HepG2 (cell line): ENCODE data around the gene ANG. TPM values are rescaled to one million over a fixed set of nuclear protein-coding genes. Genes with fewer than 3 reads are reported as not detected.

ENCODE experiments used
- ADNP ChIP-seq: sonication (generic); formaldehyde crosslinking; IDR thresholded peaks from 2 replicates; pipeline ENCODE4 v1.4.0; 2020; ENCODE audit warnings: missing genetic modification reagents
- GATA4 ChIP-seq: sonication (generic); IDR thresholded peaks from 2 replicates; pipeline ENCODE4 v1.6.1; 2016; ENCODE audit warnings: antibody characterized with exemption, low read depth, borderline replicate concordance
- KDM6A ChIP-seq: IDR thresholded peaks from 2 replicates; pipeline ENCODE4 v1.6.1; 2016; ENCODE audit warnings: low read depth
- KMT2B ChIP-seq: IDR thresholded peaks from 2 replicates; pipeline ENCODE4 v1.6.1; 2016; ENCODE audit warnings: missing genetic modification reagents, missing compliant biosample characterization
- MBNL3 ChIP-seq: fragments of 250-450 bp; sonication (Bioruptor Pico); conservative IDR thresholded peaks from 2 replicates; pipeline ENCODE4 v1.8.0; 2022; ENCODE audit warnings: mild to moderate bottlenecking, inconsistent platforms
- MEIS2 ChIP-seq: sonication (generic); formaldehyde crosslinking; IDR thresholded peaks from 2 replicates; pipeline ENCODE4 v1.9.0; 2021; ENCODE audit warnings: mild to moderate bottlenecking, missing genetic modification reagents
- MXD4 ChIP-seq: IDR thresholded peaks from 2 replicates; pipeline ENCODE4 v1.6.1; 2016; ENCODE audit warnings: mild to moderate bottlenecking, missing biosample characterization, missing genetic modification reagents
- MXI1 ChIP-seq: IDR thresholded peaks from 3 replicates; pipeline ENCODE4 v1.6.1; 2012; ENCODE audit warnings: low read depth, low read length, inconsistent platforms, borderline replicate concordance
- RFX5 ChIP-seq: IDR thresholded peaks from 2 replicates; pipeline ENCODE4 v1.6.1; 2011; ENCODE audit warnings: low read depth, low read length, improper control_type of control experiment
- SIN3A ChIP-seq: IDR thresholded peaks from 2 replicates; pipeline ENCODE4 v1.6.1; 2011; ENCODE audit warnings: low read depth, mild to moderate bottlenecking, control low read depth, low read length, borderline replicate concordance
- SIN3B ChIP-seq: fragments of 150-350 bp; IDR thresholded peaks from 2 replicates; pipeline ENCODE4 v1.6.1; 2014; ENCODE audit warnings: low read length
- SMYD3 ChIP-seq: sonication (generic); formaldehyde crosslinking; IDR thresholded peaks from 2 replicates; pipeline ENCODE4 v1.8.1; 2023; ENCODE audit warnings: mild to moderate bottlenecking, missing genetic modification reagents
- SNAI1 ChIP-seq: sonication (generic); formaldehyde crosslinking; IDR thresholded peaks from 2 replicates; pipeline ENCODE4 v1.5.0; 2020; ENCODE audit warnings: mild to moderate bottlenecking, missing genetic modification reagents, borderline replicate concordance
- SRSF1 ChIP-seq: fragments of 200-400 bp; formaldehyde crosslinking; optimal IDR thresholded peaks from 2 replicates; pipeline ENCODE3; 2017; ENCODE audit warnings: mild to moderate bottlenecking, low read depth, low read length, moderate library complexity
- TCF12 ChIP-seq, 2 experiments: fragments of 450-650 bp in 1 of 2; sonication (generic) in 1 of 2; formaldehyde crosslinking in 1 of 2; IDR thresholded peaks; 2 replicates each; pipeline versions ENCODE4 v1.6.1 to v1.8.0; 2017 to 2022; ENCODE audit warnings: antibody characterized with exemption in 1 of 2, mild to moderate bottlenecking in 1 of 2, missing genetic modification reagents in 1 of 2, moderate library complexity in 1 of 2
- ZC3H13 ChIP-seq: sonication (generic); formaldehyde crosslinking; IDR thresholded peaks from 2 replicates; pipeline ENCODE4 v1.8.1; 2023; ENCODE audit warnings: mild to moderate bottlenecking, missing genetic modification reagents, moderate library complexity
- ZFYVE20 ChIP-seq: sonication (generic); formaldehyde crosslinking; IDR thresholded peaks from 2 replicates; pipeline ENCODE4 v1.8.0; 2023; ENCODE audit warnings: low read depth, mild to moderate bottlenecking, moderate library complexity, missing genetic modification reagents, borderline replicate concordance
- ZNF101 ChIP-seq: sonication (generic); formaldehyde crosslinking; IDR thresholded peaks from 2 replicates; pipeline ENCODE4 v1.4.0; 2020; ENCODE audit warnings: mild to moderate bottlenecking, low read depth, missing genetic modification reagents, borderline replicate concordance
- ZNF34 ChIP-seq: sonication (generic); formaldehyde crosslinking; IDR thresholded peaks from 2 replicates; pipeline ENCODE4 v1.4.0; 2020; ENCODE audit warnings: mild to moderate bottlenecking, missing genetic modification reagents, borderline replicate concordance
- ZSCAN25 ChIP-seq: sonication (generic); formaldehyde crosslinking; IDR thresholded peaks from 2 replicates; pipeline ENCODE4 v1.8.0; 2022; ENCODE audit warnings: mild to moderate bottlenecking, missing genetic modification reagents
- polyA plus RNA-seq, 8 experiments: library from polyadenylated mRNA; depleted of rRNA in 3 of 8; stranded (reverse) in 7 of 8; unstranded in 1 of 8; fragments of >200 nt; fragmentation: Illumina TruSeq in 4 of 8; extraction: Trizol in 4 of 8; gene quantifications; 2 replicates each; pipeline versions ENCODE4 v1.2.1 to v1.2.3, GENCODE V29; 2011 to 2016; ENCODE audit warnings: low read depth in 4 of 8, missing spikeins in 1 of 8, mixed read lengths in 1 of 8; ENCODE audit not compliant: insufficient read depth in 1 of 8
- total RNA-seq, 5 experiments: library from RNA; depleted of rRNA; stranded (reverse); fragments of >200 nt; fragmentation: Illumina TruSeq; extraction: Trizol; gene quantifications; 2 replicates each; pipeline ENCODE4 v1.2.3, GENCODE V29; 2016; ENCODE audit warnings: low read depth in 1 of 5
- TF ChIP-seq, protein P1 (sequence below): sonication (generic); formaldehyde crosslinking; IDR thresholded peaks from 2 replicates; pipeline ENCODE4 v1.4.0; 2020; ENCODE audit warnings: missing genetic modification reagents, borderline replicate concordance
- TF ChIP-seq, protein P2 (sequence below): sonication (generic); formaldehyde crosslinking; IDR thresholded peaks from 2 replicates; pipeline ENCODE4 v1.4.0; 2020; ENCODE audit warnings: missing genetic modification reagents, mild to moderate bottlenecking, borderline replicate concordance
- TF ChIP-seq, protein P3 (sequence below): IDR thresholded peaks from 2 replicates; pipeline ENCODE4 v1.6.1; 2016; ENCODE audit warnings: control low read depth

Gene ANG
- total and polyA plus RNA-seq, 2 of the 13 experiments (the other 11 are each of a cell fraction or from before 2014, with no cell fraction given), result 83.6 to 401 TPM

DNA sequence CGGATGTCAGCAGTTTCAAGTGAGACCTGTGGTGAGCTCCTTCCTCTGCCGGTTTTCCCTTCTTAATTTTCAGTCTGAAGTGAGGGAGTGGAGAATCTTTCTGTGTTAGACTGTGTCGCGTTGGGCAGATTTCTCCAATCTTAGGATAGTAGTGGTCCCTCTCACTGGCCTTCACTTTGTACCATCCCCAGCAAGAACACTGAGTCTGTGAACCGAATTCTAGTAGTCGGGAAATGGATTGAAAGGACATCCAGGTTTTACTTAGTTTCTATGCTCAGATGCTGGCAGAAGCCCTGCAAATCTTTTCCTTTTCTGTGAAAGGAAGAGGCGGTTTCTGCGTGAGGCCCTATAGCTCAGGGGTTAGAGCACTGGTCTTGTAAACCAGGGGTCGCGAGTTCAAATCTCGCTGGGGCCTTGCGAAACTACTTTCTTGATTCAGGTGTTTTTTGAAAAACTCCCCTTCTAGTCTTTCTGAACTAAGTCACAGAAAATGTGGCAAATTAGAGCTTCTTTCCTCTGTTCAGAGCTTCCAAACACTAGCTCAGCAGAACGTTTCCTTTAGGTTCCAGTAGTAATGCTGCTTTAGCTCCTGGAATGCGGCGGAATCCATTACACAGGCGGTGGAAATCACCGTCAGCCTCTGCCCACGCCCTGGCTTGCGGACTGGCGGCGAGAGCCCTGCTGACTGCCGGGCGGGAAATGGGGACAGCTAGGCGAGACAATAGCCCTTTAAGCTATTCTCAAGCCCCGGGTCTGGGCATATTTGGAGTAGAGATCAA, 7.0 kb upstream of the ANG start (continued):
- TF ChIP-seq, protein P1, sequence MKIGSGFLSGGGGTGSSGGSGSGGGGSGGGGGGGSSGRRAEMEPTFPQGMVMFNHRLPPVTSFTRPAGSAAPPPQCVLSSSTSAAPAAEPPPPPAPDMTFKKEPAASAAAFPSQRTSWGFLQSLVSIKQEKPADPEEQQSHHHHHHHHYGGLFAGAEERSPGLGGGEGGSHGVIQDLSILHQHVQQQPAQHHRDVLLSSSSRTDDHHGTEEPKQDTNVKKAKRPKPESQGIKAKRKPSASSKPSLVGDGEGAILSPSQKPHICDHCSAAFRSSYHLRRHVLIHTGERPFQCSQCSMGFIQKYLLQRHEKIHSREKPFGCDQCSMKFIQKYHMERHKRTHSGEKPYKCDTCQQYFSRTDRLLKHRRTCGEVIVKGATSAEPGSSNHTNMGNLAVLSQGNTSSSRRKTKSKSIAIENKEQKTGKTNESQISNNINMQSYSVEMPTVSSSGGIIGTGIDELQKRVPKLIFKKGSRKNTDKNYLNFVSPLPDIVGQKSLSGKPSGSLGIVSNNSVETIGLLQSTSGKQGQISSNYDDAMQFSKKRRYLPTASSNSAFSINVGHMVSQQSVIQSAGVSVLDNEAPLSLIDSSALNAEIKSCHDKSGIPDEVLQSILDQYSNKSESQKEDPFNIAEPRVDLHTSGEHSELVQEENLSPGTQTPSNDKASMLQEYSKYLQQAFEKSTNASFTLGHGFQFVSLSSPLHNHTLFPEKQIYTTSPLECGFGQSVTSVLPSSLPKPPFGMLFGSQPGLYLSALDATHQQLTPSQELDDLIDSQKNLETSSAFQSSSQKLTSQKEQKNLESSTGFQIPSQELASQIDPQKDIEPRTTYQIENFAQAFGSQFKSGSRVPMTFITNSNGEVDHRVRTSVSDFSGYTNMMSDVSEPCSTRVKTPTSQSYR (CRISPR knock-in tag), result no peak
- TF ChIP-seq GATA4 (0 out of 2 replicates have a peak, but pooled peaks have one; percentile 18), SNAI1 (CRISPR knock-in tag) (no peak), SRSF1 (peak; percentile 6), ZNF101 (CRISPR knock-in tag) (0 out of 2 replicates have a peak, but pooled peaks have one; percentile 1), ADNP (CRISPR knock-in tag) (peak; percentile 92), KMT2B (CRISPR knock-in tag) (no peak), MEIS2 (CRISPR knock-in tag) (no peak; the same call in 1 of the 2 replicates), MBNL3 (no peak), TCF12 (IDR thresholded peaks at IDR 0.05) (no peak), TCF12 (CRISPR knock-in tag; IDR thresholded peaks at IDR 0.05) (no peak), RFX5 (peak; percentile 72; the same call in 1 of the 2 replicates), SIN3B (0 out of 2 replicates have a peak, but pooled peaks have one; percentile 26), MXD4 (CRISPR knock-in tag) (peak; percentile 22; the same call in 1 of the 2 replicates), MXI1 (no peak; the same call in 2 of the 3 replicates), ZNF34 (CRISPR knock-in tag) (peak; percentile 76; the same call in 1 of the 2 replicates), ZSCAN25 (CRISPR knock-in tag) (no peak), SMYD3 (CRISPR knock-in tag) (peak; percentile 1; the same call in 1 of the 2 replicates), ZFYVE20 (CRISPR knock-in tag) (no peak), KDM6A (CRISPR knock-in tag) (peak; percentile 15; the same call in 1 of the 2 replicates), ZC3H13 (CRISPR knock-in tag) (no peak; the same call in 1 of the 2 replicates), SIN3A (0 out of 2 replicates have a peak, but pooled peaks have one; percentile 59)
- TF ChIP-seq, protein P2, sequence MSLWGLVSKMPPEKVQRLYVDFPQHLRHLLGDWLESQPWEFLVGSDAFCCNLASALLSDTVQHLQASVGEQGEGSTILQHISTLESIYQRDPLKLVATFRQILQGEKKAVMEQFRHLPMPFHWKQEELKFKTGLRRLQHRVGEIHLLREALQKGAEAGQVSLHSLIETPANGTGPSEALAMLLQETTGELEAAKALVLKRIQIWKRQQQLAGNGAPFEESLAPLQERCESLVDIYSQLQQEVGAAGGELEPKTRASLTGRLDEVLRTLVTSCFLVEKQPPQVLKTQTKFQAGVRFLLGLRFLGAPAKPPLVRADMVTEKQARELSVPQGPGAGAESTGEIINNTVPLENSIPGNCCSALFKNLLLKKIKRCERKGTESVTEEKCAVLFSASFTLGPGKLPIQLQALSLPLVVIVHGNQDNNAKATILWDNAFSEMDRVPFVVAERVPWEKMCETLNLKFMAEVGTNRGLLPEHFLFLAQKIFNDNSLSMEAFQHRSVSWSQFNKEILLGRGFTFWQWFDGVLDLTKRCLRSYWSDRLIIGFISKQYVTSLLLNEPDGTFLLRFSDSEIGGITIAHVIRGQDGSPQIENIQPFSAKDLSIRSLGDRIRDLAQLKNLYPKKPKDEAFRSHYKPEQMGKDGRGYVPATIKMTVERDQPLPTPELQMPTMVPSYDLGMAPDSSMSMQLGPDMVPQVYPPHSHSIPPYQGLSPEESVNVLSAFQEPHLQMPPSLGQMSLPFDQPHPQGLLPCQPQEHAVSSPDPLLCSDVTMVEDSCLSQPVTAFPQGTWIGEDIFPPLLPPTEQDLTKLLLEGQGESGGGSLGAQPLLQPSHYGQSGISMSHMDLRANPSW (CRISPR knock-in tag), result no peak; the same call in 1 of the 2 replicates
- TF ChIP-seq, protein P3, sequence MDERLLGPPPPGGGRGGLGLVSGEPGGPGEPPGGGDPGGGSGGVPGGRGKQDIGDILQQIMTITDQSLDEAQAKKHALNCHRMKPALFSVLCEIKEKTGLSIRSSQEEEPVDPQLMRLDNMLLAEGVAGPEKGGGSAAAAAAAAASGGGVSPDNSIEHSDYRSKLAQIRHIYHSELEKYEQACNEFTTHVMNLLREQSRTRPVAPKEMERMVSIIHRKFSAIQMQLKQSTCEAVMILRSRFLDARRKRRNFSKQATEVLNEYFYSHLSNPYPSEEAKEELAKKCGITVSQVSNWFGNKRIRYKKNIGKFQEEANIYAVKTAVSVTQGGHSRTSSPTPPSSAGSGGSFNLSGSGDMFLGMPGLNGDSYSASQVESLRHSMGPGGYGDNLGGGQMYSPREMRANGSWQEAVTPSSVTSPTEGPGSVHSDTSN (CRISPR knock-in tag), result no peak; the same call in 1 of the 2 replicates
